Right ventricle myocardium inferior (tissue), 1 donor: Measurements from ENCODE around the gene ITFG1. TPM values are rescaled to one million over a fixed set of nuclear protein-coding genes. Genes with fewer than 3 reads are reported as not detected.
"Not testable (repeated sequence)": the region's sequence is repeated elsewhere in the genome, so short reads cannot be mapped to it uniquely, and the experiment has no call there.

ENCODE experiments used
- ATAC-seq: fragments of 200-7000 bp; cut with Tn5 transposase; one replicate; pipeline ENCODE4 v1.9.1; 2020; ENCODE audit warnings: mild to moderate bottlenecking, moderate library complexity
- DNase-seq: peaks from one replicate; pipeline ENCODE4 v3.0.0; 2021; ENCODE audit errors: missing footprints
- intact Hi-C: fragments of 100-400 bp; cut with DNase I; formaldehyde crosslinking; loops from one replicate; pipeline ENCODE4 v1.11.0; 2022
- total RNA-seq: library from RNA; stranded (reverse); fragmentation: NEBNext Ultra II Directional; extraction: Animal tissue kit (Norgen Biotek cat#: 25700); gene quantifications from one replicate; pipeline ENCODE4 v1.2.1, GENCODE V29; 2021
- donor health status: DM: no; HTN: yes; CAD: no; lungs with severe emphysema.

The ITFG1 gene
- total RNA-seq, 1 donor from 2014 or later, result 58.4 TPM

GRCh38 chr16:47371271-47372014 lies 89.4 kb downstream of the ITFG1 start:
- intact Hi-C loops, result no loop called here
- no peak for DNase-seq
- ATAC-seq, result no peak

GRCh38 chr16:47370536-47370935 lies 90.3 kb downstream of the ITFG1 start:
- intact Hi-C loops, result no loop called here
- DNase-seq (no peak), ATAC-seq (no peak)

- DNase-seq (no peak), ATAC-seq (no peak)
- intact Hi-C loops, result no loop called here
These were observed 94.6 kb downstream of the ITFG1 start for GRCh38 chr16:47366228-47366627.

GRCh38 chr16:47363761-47364160 lies 97.1 kb downstream of the ITFG1 start:
- intact Hi-C loops, result no loop called here
- ATAC-seq, result no peak
- no peak for DNase-seq

- intact Hi-C loops, result no loop called here
These were observed 101.4 kb downstream of the ITFG1 start for GRCh38 chr16:47359478-47359877.

GRCh38 chr16:47358816-47359215 lies 102.0 kb downstream of the ITFG1 start:
- no peak for DNase-seq
- ATAC-seq, result no peak
- intact Hi-C loops, result no loop called here

More at GRCh38 chr16:47359478-47359877, 101.4 kb downstream of the ITFG1 start:
- ATAC-seq (no peak), DNase-seq (no peak)

GRCh38 chr16:47349029-47349428 lies 111.8 kb downstream of the ITFG1 start:
- intact Hi-C loops, DNase-seq, ATAC-seq: not testable (repeated sequence)

GRCh38 chr16:47347021-47347696 lies 113.7 kb downstream of the ITFG1 start:
- ATAC-seq, intact Hi-C loops, DNase-seq: not testable (repeated sequence)

- ATAC-seq (no peak), DNase-seq (no peak)
- intact Hi-C loops, result no loop called here
These were observed 118.8 kb downstream of the ITFG1 start for GRCh38 chr16:47342055-47342454.

- intact Hi-C loops, ATAC-seq, DNase-seq: not testable (repeated sequence)
These were observed 130.3 kb downstream of the ITFG1 start for GRCh38 chr16:47330562-47330961.

GRCh38 chr16:47324309-47324708 lies 136.6 kb downstream of the ITFG1 start:
- intact Hi-C loops, ATAC-seq, DNase-seq: not testable (repeated sequence)

- no peak for ATAC-seq
- DNase-seq, result no peak
- intact Hi-C loops, result no loop called here
These were observed 137.6 kb downstream of the ITFG1 start for GRCh38 chr16:47323241-47323640.

GRCh38 chr16:47320546-47321310 lies 140.1 kb downstream of the ITFG1 start:
- ATAC-seq (no peak), DNase-seq (no peak)
- intact Hi-C loops, result no loop called here

GRCh38 chr16:47317465-47318240 lies 143.2 kb downstream of the ITFG1 start:
- intact Hi-C loops, result no loop called here
- ATAC-seq (no peak), DNase-seq (no peak)

GRCh38 chr16:47316442-47317015 lies 144.3 kb downstream of the ITFG1 start:
- intact Hi-C loops, result no loop called here
- DNase-seq (no peak), ATAC-seq (no peak)

GRCh38 chr16:47311738-47312505 lies 148.9 kb downstream of the ITFG1 start:
- DNase-seq, result no peak
- ATAC-seq, result no peak
- intact Hi-C loops, result no loop called here

GRCh38 chr16:47310792-47311211 lies 150.1 kb downstream of the ITFG1 start:
- intact Hi-C loops, result no loop called here
- ATAC-seq (no peak), DNase-seq (no peak)
